ENCODE data around the gene PIGV.

- TF ChIP-seq CTCF (IDR thresholded peaks at IDR 0.05), result no peak
- TF ChIP-seq POLR2A (IDR thresholded peaks at IDR 0.05), result no peak
These were observed 48.3 kb upstream of the PIGV start for GRCh38 chr1:26739329-26739914.

Data from testis (tissue), 2 donors.